GM12892 (cell line): Measurements from ENCODE around the gene FAM3C.

Source experiments
- DNase-seq: peaks from one replicate; pipeline ENCODE4 v3.0.0; 2011; ENCODE audit not compliant: insufficient read length
- FAIRE-seq: peaks from 2 replicates; lab custom pipeline; 2011; peaks lifted over from hg19 to GRCh38; lab: Jason Lieb, UNC
- POLR2A ChIP-seq: IDR thresholded peaks from 2 replicates; pipeline ENCODE4 v1.6.1; 2011; ENCODE audit warnings: low read depth, low read length, control low read depth
- POLR2AphosphoS5 ChIP-seq: IDR thresholded peaks from 2 replicates; pipeline ENCODE4 v1.6.1; 2011; ENCODE audit warnings: low read depth, low read length, control low read depth
- TAF1 ChIP-seq: IDR thresholded peaks from 2 replicates; pipeline ENCODE4 v1.6.1; 2011; ENCODE audit warnings: low read depth, mild to moderate bottlenecking, control low read depth, low read length, borderline replicate concordance

The FAM3C gene

GRCh38 chr7:121404348-121404747 lies 8.2 kb upstream of the FAM3C start:
- FAIRE-seq (no peak), DNase-seq (no peak)
- no peak for TF ChIP-seq TAF1
- TF ChIP-seq POLR2A = no peak
- TF ChIP-seq POLR2AphosphoS5 = no peak

- FAIRE-seq = no peak
- DNase-seq = no peak
- TF ChIP-seq POLR2AphosphoS5 = no peak
- no peak for TF ChIP-seq TAF1
- no peak for TF ChIP-seq POLR2A
Measured at GRCh38 chr7:121402701-121403100, 6.6 kb upstream of the FAM3C start.

GRCh38 chr7:121401896-121402295 lies 5.8 kb upstream of the FAM3C start:
- FAIRE-seq = no peak
- TF ChIP-seq POLR2A (no peak), TAF1 (no peak), POLR2AphosphoS5 (no peak)
- DNase-seq = no peak

- DNase-seq (no peak), FAIRE-seq (no peak)
- TF ChIP-seq POLR2AphosphoS5 (no peak), POLR2A (no peak), TAF1 (no peak)
Measured at GRCh38 chr7:121398246-121398645, 2.1 kb upstream of the FAM3C start.

- FAIRE-seq (no peak), DNase-seq (no peak)
- TF ChIP-seq TAF1 = no peak
- no peak for TF ChIP-seq POLR2A
- no peak for TF ChIP-seq POLR2AphosphoS5
Measured at GRCh38 chr7:121397822-121398221, 1.7 kb upstream of the FAM3C start.

- no peak for DNase-seq
- TF ChIP-seq TAF1 (no peak), POLR2AphosphoS5 (no peak), POLR2A (no peak)
- no peak for FAIRE-seq
Measured at GRCh38 chr7:121397361-121397760, 1.3 kb upstream of the FAM3C start.

- TF ChIP-seq POLR2AphosphoS5 (peak; percentile 72), TAF1 (no peak)
- peak; percentile 37 for DNase-seq
- FAIRE-seq = peak; percentile 82
Measured at GRCh38 chr7:121395494-121395960, 581 bp downstream of the FAM3C start.

GRCh38 chr7:121394709-121395140 lies 1.4 kb downstream of the FAM3C start:
- TF ChIP-seq POLR2A (no peak), POLR2AphosphoS5 (no peak), TAF1 (no peak)
- DNase-seq (no peak), FAIRE-seq (peak; percentile 61)

- DNase-seq (no peak), FAIRE-seq (no peak)
- TF ChIP-seq POLR2AphosphoS5 (no peak), TAF1 (no peak), POLR2A (no peak)
Measured at GRCh38 chr7:121393005-121393366, 3.1 kb downstream of the FAM3C start.

- TF ChIP-seq POLR2A = no peak
- TF ChIP-seq TAF1 = no peak
- no peak for TF ChIP-seq POLR2AphosphoS5
- FAIRE-seq = peak; percentile 42
- DNase-seq = no peak
Measured at GRCh38 chr7:121392277-121393004, 3.7 kb downstream of the FAM3C start.

GRCh38 chr7:121391686-121392085 lies 4.4 kb downstream of the FAM3C start:
- FAIRE-seq (no peak), DNase-seq (no peak)
- no peak for TF ChIP-seq POLR2A

GRCh38 chr7:121390617-121391016 lies 5.5 kb downstream of the FAM3C start:
- FAIRE-seq (no peak), DNase-seq (no peak)
- TF ChIP-seq TAF1 (no peak), POLR2AphosphoS5 (no peak), POLR2A (no peak)

- DNase-seq (no peak), FAIRE-seq (no peak)
- TF ChIP-seq POLR2AphosphoS5 (no peak), POLR2A (no peak), TAF1 (no peak)
Measured at GRCh38 chr7:121390109-121390508, 6.0 kb downstream of the FAM3C start.

- TF ChIP-seq TAF1 = no peak
- no peak for DNase-seq
- FAIRE-seq = peak; percentile 46
Measured at GRCh38 chr7:121388950-121389349, 7.2 kb downstream of the FAM3C start.
